Measurements from ENCODE around the gene CDK2.

CDK2 gene

GRCh38 chr12:55940065-55940732, 26.4 kb upstream of the CDK2 start:
- ATAC-seq (ENCODE audit: insufficient read depth, low read depth) (peak; percentile 95), DNase-seq (peak; percentile 83)
- Histone ChIP-seq H3K4me2 (ENCODE audit: insufficient read depth, low read length) (no peak overlapping the region), H3K9ac (ENCODE audit: low read depth, low read length) (no peak overlapping the region), H4K20me1 (ENCODE audit: insufficient read depth, low read length) (peaks cover 46% of the 10 kb centered on the region), H3K36me3 (ENCODE audit: insufficient read depth, low read length) (peaks cover 99% of the 10 kb centered on the region), H3K27ac (ENCODE audit: low read length) (peak overlapping the region; percentile 47), H3K27me3 (ENCODE audit: insufficient read depth, low read length, poor library complexity) (no peaks in the 10 kb centered on the region), H2AFZ (ENCODE audit: low read depth, low read length) (no peak overlapping the region), H3K4me3 (ENCODE audit: low read depth in 1 of 2, low read length in 2 of 2) (no peak overlapping the region), H3K79me2 (ENCODE audit: insufficient read depth, low read length) (peaks cover 49% of the 10 kb centered on the region), H3K9me3 (ENCODE audit: insufficient read depth, low read length, severe bottlenecking) (no peaks in the 10 kb centered on the region), H3K4me1 (ENCODE audit: insufficient read depth, low read length) (peaks cover 6% of the 10 kb centered on the region)
- TF ChIP-seq EZH2 (IDR thresholded peaks at IDR 0.05; ENCODE audit: borderline replicate concordance, low read depth, low read length, severe bottlenecking) (no peak), CTCF (IDR thresholded peaks at IDR 0.05; ENCODE audit: borderline replicate concordance, extremely low read depth, low read length, poor library complexity, severe bottlenecking) (peak; percentile 96)

- H3K4me3 ChIP-seq (ENCODE audit: low read depth in 1 of 2, low read length in 2 of 2): no peak overlapping the region
- no peaks in the 10 kb centered on the region for H3K27me3 ChIP-seq (ENCODE audit: insufficient read depth, low read length, poor library complexity)
- peaks cover 34% of the 10 kb centered on the region for H3K79me2 ChIP-seq (ENCODE audit: insufficient read depth, low read length)
- H4K20me1 ChIP-seq (ENCODE audit: insufficient read depth, low read length): peaks cover 28% of the 10 kb centered on the region
- no peak overlapping the region for H3K4me2 ChIP-seq (ENCODE audit: insufficient read depth, low read length)
- H3K4me1 ChIP-seq (ENCODE audit: insufficient read depth, low read length): peaks cover 4% of the 10 kb centered on the region
- H3K9me3 ChIP-seq (ENCODE audit: insufficient read depth, low read length, severe bottlenecking): no peaks in the 10 kb centered on the region
- no peak overlapping the region for H3K27ac ChIP-seq (ENCODE audit: low read length)
- ATAC-seq (ENCODE audit: insufficient read depth, low read depth) (no peak), DNase-seq (no peak)
- H3K9ac ChIP-seq (ENCODE audit: low read depth, low read length): no peak overlapping the region
- no peak overlapping the region for H2AFZ ChIP-seq (ENCODE audit: low read depth, low read length)
- TF ChIP-seq CTCF (IDR thresholded peaks at IDR 0.05; ENCODE audit: borderline replicate concordance, extremely low read depth, low read length, poor library complexity, severe bottlenecking) (no peak), EZH2 (IDR thresholded peaks at IDR 0.05; ENCODE audit: borderline replicate concordance, low read depth, low read length, severe bottlenecking) (no peak)
- H3K36me3 ChIP-seq (ENCODE audit: insufficient read depth, low read length): peaks cover 98% of the 10 kb centered on the region
Observed at GRCh38 chr12:55942055-55942454, 24.6 kb upstream of the CDK2 start.

GRCh38 chr12:55942577-55943136, 24.0 kb upstream of the CDK2 start:
- Histone ChIP-seq H4K20me1 (ENCODE audit: insufficient read depth, low read length) (peaks cover 23% of the 10 kb centered on the region), H3K79me2 (ENCODE audit: insufficient read depth, low read length) (peaks cover 31% of the 10 kb centered on the region), H3K9me3 (ENCODE audit: insufficient read depth, low read length, severe bottlenecking) (no peaks in the 10 kb centered on the region), H3K4me3 (ENCODE audit: low read depth in 1 of 2, low read length in 2 of 2) (no peak overlapping the region), H3K27me3 (ENCODE audit: insufficient read depth, low read length, poor library complexity) (no peaks in the 10 kb centered on the region), H3K9ac (ENCODE audit: low read depth, low read length) (no peak overlapping the region), H2AFZ (ENCODE audit: low read depth, low read length) (no peak overlapping the region), H3K4me2 (ENCODE audit: insufficient read depth, low read length) (no peak overlapping the region), H3K4me1 (ENCODE audit: insufficient read depth, low read length) (peaks cover 4% of the 10 kb centered on the region), H3K36me3 (ENCODE audit: insufficient read depth, low read length) (peaks cover 98% of the 10 kb centered on the region), H3K27ac (ENCODE audit: low read length) (no peak overlapping the region)
- DNase-seq: no peak
- TF ChIP-seq CTCF (IDR thresholded peaks at IDR 0.05; ENCODE audit: borderline replicate concordance, extremely low read depth, low read length, poor library complexity, severe bottlenecking) (no peak), EZH2 (IDR thresholded peaks at IDR 0.05; ENCODE audit: borderline replicate concordance, low read depth, low read length, severe bottlenecking) (no peak)
- ATAC-seq (ENCODE audit: insufficient read depth, low read depth): no peak

All from DND-41 (cell line).